GM12878 (cell line): ENCODE measurements around the gene HMGB1. TPM values are rescaled to one million over a fixed set of nuclear protein-coding genes. Genes with fewer than 3 reads are reported as not detected.
A peak's percentile ranks its signal among the peaks of the same experiment; 100 is the strongest.

Experiments used
- ATAC-seq: fragments of 200-7000 bp; cut with Tn5 transposase; 3 replicates; pipeline ENCODE4 v1.9.1; 2020; ENCODE audit warnings: mild to moderate bottlenecking, moderate library complexity
- BruUV-seq: library from RNA; stranded (reverse); fragments of 400-500 nt; replicated peaks from 2 replicates; lab custom pipeline; 2021; lab: Mats Ljungman, UMichigan
- CTCF ChIA-PET: fragments of 300-600 bp; sonication (Branson Sonifier 250); formaldehyde crosslinking; extraction: SDS; loops from one replicate; lab custom pipeline; 2021; ENCODE audit warnings: inconsistent platforms; lab: Yijun Ruan, JAX
- POLR2A ChIA-PET: fragments of 350-600 bp; formaldehyde crosslinking; extraction: SDS; loops from one replicate; lab custom pipeline; 2021; ENCODE audit warnings: inconsistent platforms; lab: Charles Lee
- RAD21 ChIA-PET: fragments of 300-600 bp; sonication (Branson Sonifier 250); formaldehyde crosslinking; loops from one replicate; lab custom pipeline; 2023; ENCODE audit warnings: antibody characterized with exemption; ENCODE audit not compliant: unreplicated experiment; lab: Charles Lee
- SMC1A ChIA-PET: fragments of 300-600 bp; sonication (Branson Sonifier 250); formaldehyde crosslinking; loops from one replicate; lab custom pipeline; 2023; ENCODE audit not compliant: unreplicated experiment, uncharacterized antibody; lab: Charles Lee
- DNase-seq: peaks from one replicate; pipeline ENCODE4 v3.0.0-alpha.2; 2011; ENCODE audit warnings: low read depth, low spot score
- FAIRE-seq: peaks from 3 replicates; lab custom pipeline; 2011; peaks lifted over from hg19 to GRCh38; lab: Jason Lieb, UNC
- H2AFZ ChIP-seq: 2 replicates; pipeline ENCODE4 v1.6.0; 2011; ENCODE audit warnings: low read depth, low read length, control low read depth; ENCODE audit not compliant: control insufficient read depth
- H3K27ac ChIP-seq: 2 replicates; pipeline ENCODE4 v1.5.1; 2011; ENCODE audit warnings: control low read depth; ENCODE audit not compliant: control insufficient read depth, insufficient read depth
- H3K27me3 ChIP-seq, 2 experiments: replicated peaks in 1 of 2; 2 replicates each; pipeline versions ENCODE4 v1.6.0 to v1.6.1; 2011; ENCODE audit warnings: low read length in 1 of 2; ENCODE audit not compliant: control insufficient read depth in 2 of 2, insufficient read depth in 2 of 2
- H3K36me3 ChIP-seq, 2 experiments: 2 replicates each; pipeline ENCODE4 v1.5.1; 2011; ENCODE audit warnings: low read length in 1 of 2; ENCODE audit not compliant: control insufficient read depth in 2 of 2, insufficient read depth in 2 of 2
- H3K4me1 ChIP-seq: 2 replicates; pipeline ENCODE4 v1.6.1; 2011; ENCODE audit warnings: mild to moderate bottlenecking, low read length, moderate library complexity, mixed read lengths; ENCODE audit not compliant: control insufficient read depth, insufficient read depth
- H3K4me2 ChIP-seq: 2 replicates; pipeline ENCODE4 v1.6.0; 2011; ENCODE audit warnings: control low read depth; ENCODE audit not compliant: control insufficient read depth, insufficient read depth
- H3K4me3 ChIP-seq: fragments of 200-600 bp; sonication (generic); 2 replicates; pipeline ENCODE4 v1.5.1; 2016
- H3K79me2 ChIP-seq: 2 replicates; pipeline ENCODE4 v1.6.0; 2011; ENCODE audit warnings: low read length; ENCODE audit not compliant: control insufficient read depth, insufficient read depth
- H3K9ac ChIP-seq: 2 replicates; pipeline ENCODE4 v1.8.0; 2011; ENCODE audit warnings: low read length, control low read depth, mixed read lengths; ENCODE audit not compliant: control insufficient read depth, insufficient read depth
- H3K9me3 ChIP-seq: replicated peaks from 3 replicates; pipeline ENCODE4 v1.5.1; 2011; ENCODE audit warnings: mild to moderate bottlenecking, low read length; ENCODE audit not compliant: control insufficient read depth, insufficient read depth
- H4K20me1 ChIP-seq: 2 replicates; pipeline ENCODE4 v1.6.0; 2011; ENCODE audit not compliant: control insufficient read depth, insufficient read depth
- BCL3 ChIP-seq: IDR thresholded peaks from 2 replicates; pipeline ENCODE4 v1.6.1; 2011; ENCODE audit warnings: borderline replicate concordance, low read depth, mild to moderate bottlenecking, moderate library complexity, low read length; ENCODE audit not compliant: insufficient read depth, poor library complexity, severe bottlenecking
- IRF3 ChIP-seq: fragments of 450-650 bp; IDR thresholded peaks from 2 replicates; pipeline ENCODE4 v1.6.1; 2014; ENCODE audit warnings: mild to moderate bottlenecking
- WGBS: methylation state at CpG from one replicate; pipeline ENCODE4 v1.1.6; 2016; ENCODE audit warnings: low lambda C conversion rate; ENCODE audit not compliant: insufficient replicate concordance, insufficient coverage; ENCODE audit errors: missing lambda C conversion rate; 5-methylcytosine and 5-hydroxymethylcytosine counted together
- in situ Hi-C: fragments of 300-500 bp; cut with MboI; formaldehyde crosslinking; loops from 9 replicates; pipeline ENCODE4 v1.14.3; 2018; ENCODE audit warnings: mixed read lengths
- intact Hi-C: fragments of 100-400 bp; cut with micrococcal nuclease; formaldehyde crosslinking; loops from one replicate; pipeline ENCODE4 v1.14.2; 2022; ENCODE audit not compliant: unreplicated experiment
- polyA plus RNA-seq, 11 experiments: library from polyadenylated mRNA; depleted of rRNA in 4 of 11; unstranded in 6 of 11; stranded (reverse) in 5 of 11; fragments of >200 nt; fragmentation: Nextera tagmentation in 4 of 11; fragmentation: Illumina TruSeq in 1 of 11; extraction: Ambion mirVana in 4 of 11; extraction: Trizol in 1 of 11; gene quantifications; 1 replicate in 1 of 11; 2 replicates in 10 of 11; pipeline versions ENCODE4 v1.2.1 to v1.2.3, GENCODE V29; 2011 to 2016; ENCODE audit warnings: inconsistent platforms in 2 of 11, missing spikeins in 2 of 11, low read depth in 1 of 11
- total RNA-seq, 4 experiments: library from RNA; depleted of rRNA in 3 of 4; stranded (reverse); fragments of >200 nt in 3 of 4; fragmentation: Illumina TruSeq in 1 of 4; extraction: Trizol in 1 of 4; gene quantifications; 2 replicates each; pipeline versions ENCODE4 v1.2.1 to v1.2.3, GENCODE V29; 2013 to 2021

Gene HMGB1
- total and polyA plus RNA-seq, 10 of the 15 experiments (the other 5 are each of a cell fraction or from before 2014, with no cell fraction given), result 365 to 2,529 (median 1,396) TPM

GRCh38 chr13:30448441-30448840, 17.3 kb downstream of the HMGB1 start:
- Histone ChIP-seq H2AFZ (no peak overlapping the region), H3K9me3 (no peaks in the 10 kb centered on the region), H3K27ac (no peak overlapping the region), H3K9ac (no peak overlapping the region), H3K4me3 (no peak overlapping the region), H3K79me2 (peaks cover 1% of the 10 kb centered on the region; the same call in 1 of the 2 replicates), H4K20me1 (no peaks in the 10 kb centered on the region), H3K4me2 (no peak overlapping the region), H3K27me3 (no peaks in the 10 kb centered on the region), H3K36me3 (no peaks in the 10 kb centered on the region), H3K4me1 (peaks cover 29% of the 10 kb centered on the region)
- RAD21 ChIA-PET, result interaction anchor here (0.8 to 2.4 kb wide), 8 partner anchors 17 to 144 kb away, joined by 3 to 7 read pairs (median 6); partner anchors contain the start of gene UBE2L5
- FAIRE-seq, result no peak
- no peak for ATAC-seq
- BruUV-seq, result no TSS peak
- in situ Hi-C loops (no loop called here), intact Hi-C loops (loop anchor here (5.0 kb wide), 1 partner anchor 41 kb away; no protein-coding TSS in a partner anchor)
- CTCF ChIA-PET, result interaction anchor here (0.9 to 1.8 kb wide), 3 partner anchors 14 to 316 kb away, joined by 3 to 8 read pairs (median 5); no protein-coding TSS in a partner anchor
- no peak for DNase-seq
- SMC1A ChIA-PET, result interaction anchor here (0.7 to 2.6 kb wide), 13 partner anchors 9 to 172 kb away, joined by 3 to 10 read pairs (median 4); no protein-coding TSS in a partner anchor
- WGBS, result 98% methylated on average over 4 of the region's 4 CpGs
- POLR2A ChIA-PET, result interaction anchor here (0.7 to 1.2 kb wide), 4 partner anchors 10 to 28 kb away, joined by 3 to 5 read pairs (median 3); no protein-coding TSS in a partner anchor
- TF ChIP-seq IRF3 (no peak), BCL3 (peak; percentile 58)
